ENCODE data around the gene GABRR3. TPM values are rescaled to one million over a fixed set of nuclear protein-coding genes. Genes with fewer than 3 reads are reported as not detected.

The GABRR3 gene
- polyA plus RNA-seq, 1 of the 3 experiments (the other 2 are of a cell fraction) = not detected

- TF ChIP-seq USF1 (IDR thresholded peaks at IDR 0.05; ENCODE audit: borderline replicate concordance, low read depth) (no peak), JUND (IDR thresholded peaks at IDR 0.05) (no peak), EP300 (IDR thresholded peaks at IDR 0.05; ENCODE audit: borderline replicate concordance in 1 of 2, low read depth in 1 of 2, low read length in 1 of 2) (no peak), TAF1 (IDR thresholded peaks at IDR 0.05; ENCODE audit: borderline replicate concordance, low read depth, low read length) (no peak), RAD21 (IDR thresholded peaks at IDR 0.05; ENCODE audit: low read length) (no peak), CHD2 (IDR thresholded peaks at IDR 0.05; ENCODE audit: low read length, partially characterized antibody) (no peak), GATA2 (CRISPR knock-in tag; IDR thresholded peaks at IDR 0.05) (no peak), MEF2A (IDR thresholded peaks at IDR 0.05; ENCODE audit: borderline replicate concordance, low read depth) (no peak), FOXM1 (IDR thresholded peaks at IDR 0.05; ENCODE audit: low read depth) (no peak), NRF1 (IDR thresholded peaks at IDR 0.05; ENCODE audit: low read depth, low read length) (no peak)
These were observed 40.7 kb downstream of the GABRR3 start (continued) for GRCh38 chr3:97994328-97994945.

- no peaks in the 10 kb centered on the region for H3K27me3 ChIP-seq (ENCODE audit: insufficient read depth)
- 14% methylated on average over 2 of the region's 2 CpGs for WGBS (ENCODE audit: low lambda C conversion rate)
- DNase-seq = no peak
- POLR2A ChIA-PET = no interaction called here
- no peaks in the 10 kb centered on the region for H3K36me3 ChIP-seq (replicated peaks in 1 of 2; ENCODE audit: control insufficient read depth in 1 of 2, insufficient read depth in 2 of 2, low read length in 1 of 2)
- no peak overlapping the region for H3K4me3 ChIP-seq (ENCODE audit: low read depth in 2 of 2, low read length in 1 of 2)
- H3F3A ChIP-seq (replicated peaks; ENCODE audit: insufficient read depth) = no peaks in the 10 kb centered on the region
- no peaks in the 10 kb centered on the region for H3K4me1 ChIP-seq (ENCODE audit: control insufficient read depth in 1 of 2, insufficient read depth in 2 of 2, low read depth in 1 of 2, low read length in 1 of 2)
- no peaks in the 10 kb centered on the region for H3K9me3 ChIP-seq
- H3K9me2 ChIP-seq = no peaks in the 10 kb centered on the region
- no peak overlapping the region for H3K9ac ChIP-seq
- CTCF ChIA-PET = no interaction called here
- no peaks in the 10 kb centered on the region for H3K79me2 ChIP-seq (ENCODE audit: insufficient read depth)
- no peak overlapping the region for H3K4me2 ChIP-seq
- TF ChIP-seq EP300 (IDR thresholded peaks at IDR 0.05; ENCODE audit: borderline replicate concordance in 1 of 2, low read depth in 1 of 2, low read length in 1 of 2) (no peak), TAF1 (IDR thresholded peaks at IDR 0.05; ENCODE audit: borderline replicate concordance, low read depth, low read length) (no peak), PBX3 (IDR thresholded peaks at IDR 0.05) (no peak), SIN3A (IDR thresholded peaks at IDR 0.05; ENCODE audit: borderline replicate concordance, low read depth, low read length) (no peak)
- H4K20me1 ChIP-seq (ENCODE audit: insufficient read depth) = no peaks in the 10 kb centered on the region
- H2AFZ ChIP-seq (ENCODE audit: low read depth) = no peak overlapping the region
- H3K27ac ChIP-seq (ENCODE audit: low read depth in 2 of 2, low read length in 1 of 2) = no peak overlapping the region
These were observed 41.6 kb downstream of the GABRR3 start for GRCh38 chr3:97993526-97993925.

GRCh38 chr3:97992547-97993173 lies 42.5 kb downstream of the GABRR3 start:
- H3K27ac ChIP-seq (ENCODE audit: low read depth in 2 of 2, low read length in 1 of 2) = no peak overlapping the region
- ChIA-PET CTCF (interaction anchor here (1.0 kb wide), 1 partner anchor 177 kb away, joined by 3 read pairs; no protein-coding TSS in a partner anchor), POLR2A (no interaction called here)
- no peaks in the 10 kb centered on the region for H3K4me1 ChIP-seq (ENCODE audit: control insufficient read depth in 1 of 2, insufficient read depth in 2 of 2, low read depth in 1 of 2, low read length in 1 of 2)
- H3K9me3 ChIP-seq = no peaks in the 10 kb centered on the region
- no peaks in the 10 kb centered on the region for H3K27me3 ChIP-seq (ENCODE audit: insufficient read depth)
- WGBS (ENCODE audit: low lambda C conversion rate) = 65% methylated on average over 2 of the region's 2 CpGs
- H4K20me1 ChIP-seq (ENCODE audit: insufficient read depth) = no peaks in the 10 kb centered on the region
- H3K4me3 ChIP-seq (ENCODE audit: low read depth in 2 of 2, low read length in 1 of 2) = no peak overlapping the region
- H3K9ac ChIP-seq = no peak overlapping the region
- H3F3A ChIP-seq (replicated peaks; ENCODE audit: insufficient read depth) = no peaks in the 10 kb centered on the region
- H2AFZ ChIP-seq (ENCODE audit: low read depth) = no peak overlapping the region
- H3K9me2 ChIP-seq = no peaks in the 10 kb centered on the region
- H3K4me2 ChIP-seq = no peak overlapping the region
- no peak for DNase-seq
- H3K79me2 ChIP-seq (ENCODE audit: insufficient read depth) = no peaks in the 10 kb centered on the region
- no peaks in the 10 kb centered on the region for H3K36me3 ChIP-seq (replicated peaks in 1 of 2; ENCODE audit: control insufficient read depth in 1 of 2, insufficient read depth in 2 of 2, low read length in 1 of 2)
- TF ChIP-seq RXRA (IDR thresholded peaks at IDR 0.05; ENCODE audit: borderline replicate concordance, low read depth) (no peak), USF1 (IDR thresholded peaks at IDR 0.05; ENCODE audit: borderline replicate concordance, low read depth) (no peak), RAD21 (IDR thresholded peaks at IDR 0.05; ENCODE audit: low read length) (no peak), TAF1 (IDR thresholded peaks at IDR 0.05; ENCODE audit: borderline replicate concordance, low read depth, low read length) (no peak), JUND (IDR thresholded peaks at IDR 0.05) (no peak), PBX3 (IDR thresholded peaks at IDR 0.05) (no peak), RFX5 (IDR thresholded peaks at IDR 0.05; ENCODE audit: low read length) (no peak), NRF1 (IDR thresholded peaks at IDR 0.05; ENCODE audit: low read depth, low read length) (no peak), EZH2phosphoT487 (IDR thresholded peaks at IDR 0.05; ENCODE audit: borderline replicate concordance, low read depth) (no peak), TEAD4 (IDR thresholded peaks at IDR 0.05; ENCODE audit: borderline replicate concordance, insufficient read depth) (no peak), SIN3A (IDR thresholded peaks at IDR 0.05; ENCODE audit: borderline replicate concordance, low read depth, low read length) (no peak), FOSL2 (IDR thresholded peaks at IDR 0.05; ENCODE audit: borderline replicate concordance, low read depth) (no peak), MAX (IDR thresholded peaks at IDR 0.05; ENCODE audit: low read depth) (no peak), SMC3 (IDR thresholded peaks at IDR 0.05; ENCODE audit: low read depth, low read length) (no peak), FOXJ3 (CRISPR knock-in tag; IDR thresholded peaks at IDR 0.05) (no peak), FOXM1 (IDR thresholded peaks at IDR 0.05; ENCODE audit: low read depth) (no peak)
